Right lobe of liver (tissue), 4 donors: ENCODE data around the gene MAJIN.

Experiments used
- CTCF ChIP-seq, 4 donors: fragments of 200-600 bp in 3 of 4; fragments of 450-650 bp in 1 of 4; IDR thresholded peaks; one replicate each; pipeline versions ENCODE4 v1.5.1 to v1.8.0; 2016 to 2022; ENCODE audit warnings: antibody characterized with exemption in 4 of 4, mild to moderate bottlenecking in 2 of 4
- POLR2A ChIP-seq: fragments of 450-650 bp; IDR thresholded peaks from one replicate; pipeline ENCODE4 v1.6.1; 2017; ENCODE audit warnings: antibody characterized with exemption, mild to moderate bottlenecking
- donor health status: DM: no; HTN: no; CAD: no.
- donor health status: DM: no; HTN: no; CAD: no.
- donor health status: DM: no; HTN: yes; CAD: no.

GRCh38 chr11:64930340-64930739 is 41.6 kb downstream of the MAJIN start:
- TF ChIP-seq CTCF (IDR thresholded peaks at IDR 0.05) (no peak), POLR2A (no peak)
